CD4-positive, alpha-beta T cell treated with Interleukin-17A for 4 hours (primary cell): ENCODE measurements around the gene PKP3.
"Not testable (repeated sequence)": the region's sequence is repeated elsewhere in the genome, so short reads cannot be mapped to it uniquely, and the experiment has no call there.

Experiments used
- DNase-seq: peaks from one replicate; pipeline ENCODE4 v3.0.0-alpha.2; 2020; ENCODE audit warnings: mixed read lengths

The PKP3 gene

GRCh38 chr11:394034-394857, at the start of gene PKP3:
PKP3 (plus strand) TSS chr11:394209; CDS start chr11:394293, 84 bp downstream.
- no peak for DNase-seq

- DNase-seq = no peak
These were observed 49.0 kb upstream of the PKP3 start for GRCh38 chr11:344836-345578.

DNA sequence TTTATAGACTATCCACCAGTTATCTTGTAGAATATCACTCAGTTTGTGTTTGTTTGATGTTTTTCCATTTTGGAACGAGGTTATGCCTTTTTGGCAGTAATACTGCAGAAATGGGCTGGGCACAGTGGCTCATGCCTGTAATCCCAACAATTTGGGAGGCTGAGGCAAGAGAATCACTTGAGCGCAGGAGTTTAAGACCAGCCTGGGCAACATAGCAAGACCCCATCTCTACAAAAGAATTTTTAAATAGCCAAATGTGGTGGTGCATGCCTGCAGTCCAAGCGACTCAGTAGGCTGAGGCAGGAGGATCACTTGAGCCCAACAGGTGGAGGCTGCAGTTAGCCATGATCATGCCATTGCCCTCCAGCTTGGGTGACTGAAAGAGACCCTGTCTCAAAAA, 47.5 kb upstream of the PKP3 start:
- no peak for DNase-seq

GRCh38 chr11:349270-349954, 44.6 kb upstream of the PKP3 start:
- DNase-seq = not testable (repeated sequence)

- not testable (repeated sequence) for DNase-seq
These were observed 43.8 kb upstream of the PKP3 start for GRCh38 chr11:350033-350722.

GRCh38 chr11:350723-351255, 43.2 kb upstream of the PKP3 start:
- DNase-seq = no peak

- no peak for DNase-seq
These were observed 42.6 kb upstream of the PKP3 start for GRCh38 chr11:351411-351810.

DNA sequence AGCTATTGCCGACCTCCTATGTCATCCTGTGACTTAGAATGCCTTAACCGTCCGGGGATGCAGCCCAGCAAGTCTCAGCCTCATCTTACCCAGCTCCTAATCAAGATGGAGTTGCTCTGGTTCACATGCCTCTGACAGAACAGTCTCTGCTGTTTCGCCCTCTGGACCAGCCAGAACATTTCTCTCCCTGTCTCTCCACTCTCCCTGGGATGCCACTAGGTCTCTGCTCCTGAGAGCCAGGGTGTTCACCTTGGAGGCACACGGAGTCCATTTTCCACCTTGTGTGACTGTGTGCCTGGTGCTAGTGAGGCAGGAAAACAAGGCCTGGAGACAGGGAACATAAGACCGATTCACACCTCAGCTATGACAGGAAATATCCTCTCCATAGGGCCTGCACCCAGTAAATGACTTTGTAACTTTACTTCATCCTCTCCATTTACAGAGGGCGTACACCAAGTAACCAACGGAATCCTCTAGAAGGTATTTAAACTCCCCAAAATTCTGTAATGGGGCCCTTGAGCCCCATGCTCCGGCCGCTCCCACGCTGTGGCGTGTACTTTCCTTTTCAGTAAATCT, 41.5 kb upstream of the PKP3 start:
- DNase-seq = no peak

DNA sequence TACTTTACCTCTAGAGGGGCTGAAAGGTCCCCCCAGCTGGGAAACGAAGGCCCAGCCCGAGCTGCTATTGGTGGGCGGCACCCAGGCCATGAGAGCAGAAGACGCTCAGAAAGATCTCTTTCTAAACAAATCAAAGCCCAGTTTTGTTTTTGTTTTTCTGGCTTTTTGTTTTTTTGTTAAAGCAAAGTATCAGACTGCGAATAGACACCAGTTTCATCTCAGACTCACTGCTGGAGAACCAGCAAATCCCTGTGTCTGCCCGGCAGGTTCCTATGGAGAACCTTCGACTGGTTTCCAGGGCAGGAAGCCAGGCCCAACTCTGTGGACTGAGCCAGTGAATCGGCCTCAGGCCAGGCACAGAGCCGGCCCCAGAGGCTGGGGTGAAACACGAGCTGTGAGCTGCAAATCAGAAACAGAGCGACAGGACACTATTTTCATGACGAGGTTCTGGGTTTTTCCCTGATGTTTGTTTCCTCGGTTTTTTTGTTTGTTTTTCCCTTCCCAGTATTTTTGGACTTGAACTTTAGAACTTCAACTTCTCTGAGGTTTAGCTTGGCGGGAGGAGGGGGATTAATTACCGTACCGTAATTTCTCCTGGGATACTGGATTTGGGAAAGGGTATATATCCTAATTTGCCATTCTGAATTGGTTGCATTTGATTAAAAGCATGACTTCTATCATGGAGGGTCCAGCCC, 40.7 kb upstream of the PKP3 start:
- no peak for DNase-seq

DNA sequence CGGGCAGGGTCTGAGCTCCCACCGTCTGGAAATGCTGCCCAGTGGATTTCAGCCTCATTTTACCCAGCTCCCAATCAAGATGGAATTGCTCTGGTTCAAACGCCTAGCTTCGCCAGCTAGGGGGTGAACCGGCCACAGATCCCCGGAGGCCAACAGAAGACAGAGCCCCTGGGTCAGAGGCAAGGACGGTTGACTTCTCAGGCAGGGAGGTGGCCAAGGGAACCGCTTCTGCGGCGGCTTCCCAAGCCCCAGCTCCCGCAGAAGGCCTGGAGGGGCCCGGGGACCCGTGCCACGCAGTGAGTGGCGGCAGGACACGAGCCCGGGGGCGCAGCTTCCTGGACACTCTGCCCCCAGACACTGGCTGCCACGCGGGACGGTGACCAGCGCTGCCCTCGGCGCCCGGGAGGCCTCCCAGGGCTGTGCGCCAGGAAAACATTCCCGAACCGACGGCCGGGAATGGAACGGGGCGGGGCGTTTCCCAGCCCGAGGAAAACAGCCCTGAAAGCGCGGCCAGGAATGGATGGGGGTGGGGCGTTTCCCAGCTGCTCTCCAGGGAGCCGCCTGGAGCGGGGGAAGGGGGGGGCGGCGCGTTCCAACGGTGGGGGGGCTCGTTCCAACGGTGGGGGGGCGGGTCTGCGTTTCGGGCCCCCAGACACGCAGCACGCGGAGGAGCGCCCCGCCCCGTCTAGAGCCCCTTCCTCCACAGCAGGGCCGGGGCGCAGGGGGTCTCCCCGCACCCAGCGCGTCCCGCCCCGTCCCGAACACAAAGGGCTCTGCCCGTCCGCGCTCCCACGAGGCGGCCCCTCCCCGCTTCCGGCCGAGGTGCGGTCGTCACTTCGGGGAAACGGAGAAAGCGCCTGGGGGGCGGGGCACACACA, 38.2 kb upstream of the PKP3 start:
- DNase-seq = peak; percentile 84

DNA sequence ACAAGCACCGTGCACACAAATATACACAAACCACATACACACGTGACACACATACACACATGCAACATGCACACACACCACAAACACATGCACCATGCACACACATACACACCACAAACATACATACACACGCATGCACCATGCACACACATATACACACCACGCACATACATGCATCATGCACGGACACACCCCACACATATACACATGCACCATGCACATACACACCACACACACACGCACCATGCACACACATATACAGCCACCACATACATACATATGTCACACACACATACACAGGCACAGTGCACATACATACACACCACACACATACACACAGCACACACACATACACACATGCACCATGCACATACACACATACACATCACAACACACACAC, 37.4 kb upstream of the PKP3 start:
- no peak for DNase-seq

GRCh38 chr11:357582-357981, 36.4 kb upstream of the PKP3 start:
- no peak for DNase-seq

DNA sequence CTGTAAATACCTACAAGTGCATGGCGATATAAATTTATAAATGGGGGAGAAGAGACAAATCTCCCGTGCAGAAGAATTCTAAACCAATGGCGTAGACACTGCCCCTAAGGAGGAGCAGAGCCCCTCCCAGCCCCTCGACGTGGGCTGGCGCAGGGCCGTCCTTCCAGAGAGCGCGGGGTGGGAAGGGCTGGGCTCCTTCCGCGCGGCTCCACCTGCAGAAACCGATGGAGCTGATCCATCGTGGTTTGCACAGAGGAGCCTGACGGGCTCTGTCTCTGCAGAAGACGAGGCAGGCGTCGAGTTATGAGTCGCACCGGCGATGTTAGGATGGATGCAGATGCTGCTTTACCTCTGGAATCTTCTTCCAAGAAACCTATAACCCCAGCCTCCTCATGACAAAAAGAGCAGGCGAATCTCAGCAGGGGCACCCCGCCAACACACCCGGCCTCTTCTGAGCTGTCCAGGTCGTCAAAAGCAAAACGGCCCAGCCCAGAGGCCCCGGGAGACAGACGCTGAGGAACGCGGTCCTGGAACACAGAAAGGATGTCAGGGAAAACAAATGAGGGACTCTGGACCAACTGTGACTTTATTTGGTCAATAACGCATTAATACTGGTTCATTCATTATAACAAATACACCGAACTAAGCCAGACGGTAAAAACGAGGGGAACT, 35.7 kb upstream of the PKP3 start:
- DNase-seq = no peak

GRCh38 chr11:359181-359714, 34.8 kb upstream of the PKP3 start:
- DNase-seq = peak; percentile 23

GRCh38 chr11:360326-361280, 33.4 kb upstream of the PKP3 start:
- DNase-seq = no peak

GRCh38 chr11:362642-363442, 31.2 kb upstream of the PKP3 start:
- DNase-seq = no peak

- not testable (repeated sequence) for DNase-seq
These were observed 30.6 kb upstream of the PKP3 start for GRCh38 chr11:363443-363805.
